ENCODE data around the gene DEPP1.

The DEPP1 gene

GRCh38 chr10:44993226-44993921, 14.8 kb upstream of the DEPP1 start:
- DNase-seq: no peak

GRCh38 chr10:44992732-44993225, 14.2 kb upstream of the DEPP1 start:
- DNase-seq: no peak

GRCh38 chr10:44992070-44992731, 13.6 kb upstream of the DEPP1 start:
- no peak for DNase-seq

GRCh38 chr10:44991571-44991970, 13.0 kb upstream of the DEPP1 start:
- DNase-seq: no peak

GRCh38 chr10:44990965-44991364, 12.4 kb upstream of the DEPP1 start:
- DNase-seq: no peak

- no peak for DNase-seq
Measured at GRCh38 chr10:44990302-44990655, 11.7 kb upstream of the DEPP1 start.

GRCh38 chr10:44989597-44990301, 11.1 kb upstream of the DEPP1 start:
- no peak for DNase-seq

GRCh38 chr10:44988957-44989585, 10.5 kb upstream of the DEPP1 start:
- DNase-seq: no peak

- DNase-seq: no peak
Measured at GRCh38 chr10:44986670-44987069, 8.1 kb upstream of the DEPP1 start.

- no peak for DNase-seq
Measured at GRCh38 chr10:44986179-44986578, 7.6 kb upstream of the DEPP1 start.

GRCh38 chr10:44985175-44985681, 6.6 kb upstream of the DEPP1 start:
- no peak for DNase-seq

GRCh38 chr10:44984671-44985101, 6.1 kb upstream of the DEPP1 start:
- DNase-seq: no peak

GRCh38 chr10:44983895-44984278, 5.3 kb upstream of the DEPP1 start:
- DNase-seq: no peak

- no peak for DNase-seq
Measured at GRCh38 chr10:44983066-44983894, 4.7 kb upstream of the DEPP1 start.

GRCh38 chr10:44982496-44982895, 3.9 kb upstream of the DEPP1 start:
- DNase-seq: no peak

- DNase-seq: no peak
Measured at GRCh38 chr10:44982114-44982460, 3.5 kb upstream of the DEPP1 start.

- no peak for DNase-seq
Measured at GRCh38 chr10:44981172-44982113, 2.8 kb upstream of the DEPP1 start.

GRCh38 chr10:44980309-44981171, 1.9 kb upstream of the DEPP1 start:
- DNase-seq: no peak

- no peak for DNase-seq
Measured at GRCh38 chr10:44979281-44980191, 927 bp upstream of the DEPP1 start.

Data from GF-D8 (cell line).